H1 (cell line): ENCODE results near the gene CCDC148. TPM values are rescaled to one million over a fixed set of nuclear protein-coding genes. Genes with fewer than 3 reads are reported as not detected.

Experiments
- CTCF ChIP-seq, 3 experiments: IDR thresholded peaks; 1 replicate in 2 of 3; 2 replicates in 1 of 3; pipeline versions ENCODE4 v1.5.1 to v1.6.1; 2011; ENCODE audit warnings: low read length in 3 of 3, mild to moderate bottlenecking in 3 of 3, inconsistent platforms in 2 of 3, low read depth in 1 of 3, moderate library complexity in 1 of 3; ENCODE audit not compliant: insufficient read depth in 1 of 3; ENCODE audit errors: control extremely low read depth in 1 of 3
- E2F6 ChIP-seq: IDR thresholded peaks from 2 replicates; pipeline ENCODE4 v1.6.1; 2012; ENCODE audit warnings: inconsistent platforms
- EGR1 ChIP-seq: IDR thresholded peaks from 2 replicates; pipeline ENCODE4 v1.6.1; 2011; ENCODE audit warnings: low read depth, low read length, borderline replicate concordance
- RNF2 ChIP-seq: fragments of 200-900, 300-1000 bp; sonication (generic); IDR thresholded peaks from 2 replicates; pipeline ENCODE4 v1.7.1; 2016; ENCODE audit warnings: borderline replicate concordance, low read depth, mild to moderate bottlenecking, antibody characterized with exemption, low read length; ENCODE audit not compliant: poor library complexity, severe bottlenecking; ENCODE audit errors: missing control alignments
- SIN3A ChIP-seq, 2 experiments: IDR thresholded peaks in 1 of 2; conservative IDR thresholded peaks in 1 of 2; 2 replicates each; pipeline ENCODE4 v1.6.1; 2011 to 2012; ENCODE audit warnings: low read length in 2 of 2, improper control_type of control experiment in 1 of 2, low read depth in 1 of 2, mild to moderate bottlenecking in 1 of 2
- SRF ChIP-seq: IDR thresholded peaks from 2 replicates; pipeline ENCODE4 v1.6.1; 2011; ENCODE audit warnings: mild to moderate bottlenecking, low read depth, low read length, moderate library complexity
- polyA plus RNA-seq, 7 experiments: library from polyadenylated mRNA; depleted of rRNA in 3 of 7; stranded (reverse) in 5 of 7; unstranded in 2 of 7; fragments of >200 nt in 5 of 7; fragments of 200-250 nt in 2 of 7; gene quantifications; 1 replicate in 5 of 7; 2 replicates in 1 of 7; 4 replicates in 1 of 7; pipeline versions ENCODE4 v1.2.1 to v1.2.3, GENCODE V29; 2011 to 2013; ENCODE audit warnings: missing spikeins in 2 of 7, mixed read lengths in 2 of 7
- total RNA-seq: library from RNA; stranded (reverse); fragmentation: NEBNext Ultra II Directional; extraction: Animal tissue kit (Norgen Biotek cat#: 25700); gene quantifications from 2 replicates; pipeline ENCODE4 v1.2.1, GENCODE V29; 2021

CCDC148 gene
- total and polyA plus RNA-seq, 2 of the 8 experiments (the other 6 are each of a cell fraction or from before 2014, with no cell fraction given) = 0.45 to 1.3 TPM

GRCh38 chr2:158497486-158497885 is 40.9 kb upstream of the CCDC148 start (continued):
- TF ChIP-seq E2F6 (no peak), SRF (no peak), CTCF (IDR thresholded peaks at IDR 0.05; ENCODE audit: control extremely low read depth in 1 of 3, insufficient read depth in 1 of 3, low read depth in 1 of 3, low read length in 3 of 3) (no peak), SIN3A (conservative IDR thresholded peaks at IDR 0.05 in 1 of 2, IDR thresholded peaks at IDR 0.05 in 1 of 2; ENCODE audit: low read depth in 1 of 2, low read length in 2 of 2) (no peak), RNF2 (no peak), EGR1 (no peak)
